Measurements from ENCODE around the gene MYO18B. TPM values are rescaled to one million over a fixed set of nuclear protein-coding genes. Genes with fewer than 3 reads are reported as not detected.

The MYO18B gene
- total and polyA plus RNA-seq, 2 of the 8 experiments (the other 6 are each of a cell fraction or from before 2014, with no cell fraction given), result 0.62 to 0.78 TPM

DNA sequence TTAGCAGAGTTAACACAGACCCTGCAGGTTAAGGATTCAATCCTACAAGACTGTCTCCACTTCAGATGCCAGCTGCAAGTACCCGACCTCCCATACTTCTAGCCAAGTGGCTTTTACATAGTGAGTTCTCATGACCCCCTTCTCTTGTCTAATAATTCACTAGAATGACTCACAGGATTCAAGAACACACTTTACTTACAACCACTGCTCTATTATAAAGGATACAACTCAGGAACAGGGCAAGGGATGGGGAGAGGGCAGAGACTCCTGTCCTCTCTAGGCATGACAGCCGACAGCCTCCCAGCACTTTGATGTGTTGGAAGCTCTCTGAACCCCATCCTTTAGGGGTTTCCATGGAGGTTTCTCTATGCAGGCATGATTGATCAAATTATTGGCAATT is 60.0 kb downstream of the MYO18B start:
- H2BK12ac ChIP-seq (ENCODE audit: low read depth, low read length), result no peak overlapping the region
- no peak overlapping the region for H4K8ac ChIP-seq (ENCODE audit: extremely low read depth, insufficient read depth, low read length)
- H2AK5ac ChIP-seq (ENCODE audit: low read depth, low read length), result no peak overlapping the region
- no peak overlapping the region for H3K4me3 ChIP-seq (ENCODE audit: extremely low read depth in 1 of 4, insufficient read depth in 2 of 4, low read depth in 3 of 4, low read length in 4 of 4)
- H2BK20ac ChIP-seq (ENCODE audit: low read length), result no peak overlapping the region
- H3K56ac ChIP-seq (replicated peaks; ENCODE audit: insufficient read length, low read depth, low read length), result no peak overlapping the region
- WGBS, 2 experiments (ENCODE audit: extremely low coverage in 1 of 2, insufficient coverage in 1 of 2, insufficient read length in 1 of 2, insufficient replicate concordance in 2 of 2, low coverage in 1 of 2, low lambda C conversion rate in 2 of 2, missing lambda C conversion rate in 1 of 2), result 84% methylated on average over 2 of the region's 2 CpGs; no CpG with 5 or more reads in 1 of the 2 experiments
- H4K20me1 ChIP-seq (replicated peaks in 1 of 2; ENCODE audit: control insufficient read depth in 1 of 2, insufficient read depth in 2 of 2, low read length in 2 of 2), result no peaks in the 10 kb centered on the region
- H3K18ac ChIP-seq (ENCODE audit: extremely low read depth, low read length), result no peak overlapping the region
- H4K5ac ChIP-seq (ENCODE audit: insufficient read length, low read depth, low read length), result no peak overlapping the region
- H2AFZ ChIP-seq (ENCODE audit: low read length), result no peak overlapping the region
- no peak overlapping the region for H2BK15ac ChIP-seq (ENCODE audit: low read length)
- no peak overlapping the region for H3K4me2 ChIP-seq (ENCODE audit: insufficient read depth in 1 of 2, low read depth in 2 of 2, low read length in 2 of 2)
- H3K27ac ChIP-seq (ENCODE audit: low read depth, low read length), result no peak overlapping the region
- H3K4ac ChIP-seq (replicated peaks; ENCODE audit: insufficient read length, low read depth, low read length), result no peak overlapping the region
- TF ChIP-seq SP4 (IDR thresholded peaks at IDR 0.05; ENCODE audit: low read length), result no peak
- TF ChIP-seq HDAC6 (IDR thresholded peaks at IDR 0.05; ENCODE audit: low read depth, low read length), result no peak
- TF ChIP-seq KDM4A (IDR thresholded peaks at IDR 0.05; ENCODE audit: low read depth, low read length, severe bottlenecking), result no peak
- no peak for TF ChIP-seq ASH2L (IDR thresholded peaks at IDR 0.05; ENCODE audit: low read length)
- TF ChIP-seq SIN3A (conservative IDR thresholded peaks at IDR 0.05 in 1 of 2, IDR thresholded peaks at IDR 0.05 in 1 of 2; ENCODE audit: low read depth in 1 of 2, low read length in 2 of 2), result no peak
- no peak for TF ChIP-seq SRF (IDR thresholded peaks at IDR 0.05; ENCODE audit: low read depth, low read length)
- TF ChIP-seq TCF12 (IDR thresholded peaks at IDR 0.05; ENCODE audit: low read depth, low read length), result no peak
- TF ChIP-seq CREB1 (IDR thresholded peaks at IDR 0.05), result no peak
- TF ChIP-seq CTBP2 (IDR thresholded peaks at IDR 0.05; ENCODE audit: borderline replicate concordance, insufficient read depth, insufficient read length, low read length), result no peak
- no peak for TF ChIP-seq RXRA (IDR thresholded peaks at IDR 0.05; ENCODE audit: insufficient read depth, low read depth, low read length)
- TF ChIP-seq, protein P1, sequence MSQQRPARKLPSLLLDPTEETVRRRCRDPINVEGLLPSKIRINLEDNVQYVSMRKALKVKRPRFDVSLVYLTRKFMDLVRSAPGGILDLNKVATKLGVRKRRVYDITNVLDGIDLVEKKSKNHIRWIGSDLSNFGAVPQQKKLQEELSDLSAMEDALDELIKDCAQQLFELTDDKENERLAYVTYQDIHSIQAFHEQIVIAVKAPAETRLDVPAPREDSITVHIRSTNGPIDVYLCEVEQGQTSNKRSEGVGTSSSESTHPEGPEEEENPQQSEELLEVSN (IDR thresholded peaks at IDR 0.05), result no peak
- no peak for TF ChIP-seq MAFK (IDR thresholded peaks at IDR 0.05; ENCODE audit: low read depth, low read length)
- H3K14ac ChIP-seq (ENCODE audit: insufficient read length), result no peak overlapping the region
- H3K9me3 ChIP-seq (ENCODE audit: insufficient read depth in 2 of 2, low read depth in 1 of 2, low read length in 1 of 2), result no peaks in the 10 kb centered on the region
- no peaks in the 10 kb centered on the region for H3K79me1 ChIP-seq (ENCODE audit: low read depth, low read length)
- FAIRE-seq (no peak), DNase-seq (ENCODE audit: low read depth in 1 of 2, low spot score in 2 of 2) (no peak)
- H2BK120ac ChIP-seq (replicated peaks; ENCODE audit: low read depth, low read length), result no peak overlapping the region
- no peaks in the 10 kb centered on the region; a peak in 1 of 7 replicates for H3K27me3 ChIP-seq (replicated peaks in 1 of 4; ENCODE audit: control insufficient read depth in 3 of 4, extremely low read depth in 1 of 4, insufficient read depth in 3 of 4, low read length in 3 of 4)
- H3K23me2 ChIP-seq (ENCODE audit: low read depth, low read length), result no peaks in the 10 kb centered on the region
- H3K23ac ChIP-seq (ENCODE audit: insufficient read length), result no peak overlapping the region
- H3K36me3 ChIP-seq (ENCODE audit: control insufficient read depth in 2 of 4, insufficient read depth in 4 of 4, low read length in 3 of 4), result no peaks in the 10 kb centered on the region
- no peaks in the 10 kb centered on the region for H3K4me1 ChIP-seq (replicated peaks in 1 of 4; ENCODE audit: control insufficient read depth in 3 of 4, insufficient read depth in 4 of 4, low read length in 3 of 4)
- H2BK5ac ChIP-seq (ENCODE audit: low read depth, low read length), result no peak overlapping the region
- H3K79me2 ChIP-seq (ENCODE audit: control insufficient read depth in 1 of 2, insufficient read depth in 2 of 2, low read length in 2 of 2), result no peaks in the 10 kb centered on the region
- H4K91ac ChIP-seq (replicated peaks; ENCODE audit: insufficient read length, low read length), result no peak overlapping the region
- ChIA-PET POLR2A (ENCODE audit: partially characterized antibody) (no interaction called here), CTCF (ENCODE audit: partially characterized antibody) (interaction anchor here (0.6 to 1.0 kb wide), 3 partner anchors 10 to 251 kb away, joined by 3 to 4 read pairs (median 4); no protein-coding TSS in a partner anchor)
- H3K9ac ChIP-seq (replicated peaks in 1 of 4; ENCODE audit: extremely low read depth in 1 of 4, low read depth in 3 of 4, low read length in 3 of 4), result no peak overlapping the region
